Right cardiac atrium (tissue), 5 donors: ENCODE data around the gene MAST3. TPM values are rescaled to one million over a fixed set of nuclear protein-coding genes. Genes with fewer than 3 reads are reported as not detected.
"Not testable (repeated sequence)": the region's sequence is repeated elsewhere in the genome, so short reads cannot be mapped to it uniquely, and the experiment has no call there.

ENCODE experiments used
- ATAC-seq, 2 donors: fragments of 200-7000 bp; cut with Tn5 transposase; one replicate each; pipeline versions ENCODE4 v1.8.0 to v1.9.1; 2020; ENCODE audit warnings: moderate library complexity in 2 of 2, mild to moderate bottlenecking in 1 of 2
- DNase-seq, 3 donors: peaks; one replicate each; pipeline ENCODE4 v3.0.0-alpha.2; 2020
- H3K27ac ChIP-seq: one replicate; pipeline ENCODE4 v1.5.1; 2013; ENCODE audit warnings: mild to moderate bottlenecking, low read length, control low read depth, moderate library complexity
- H3K27me3 ChIP-seq: one replicate; pipeline ENCODE4 v1.6.1; 2013; ENCODE audit not compliant: control insufficient read depth, insufficient read depth
- H3K4me1 ChIP-seq: one replicate; pipeline ENCODE4 v1.6.1; 2013; ENCODE audit warnings: low read length; ENCODE audit not compliant: control insufficient read depth, insufficient read depth
- H3K4me3 ChIP-seq: one replicate; pipeline ENCODE4 v1.5.1; 2013; ENCODE audit warnings: low read length, control low read depth
- H3K9me3 ChIP-seq: one replicate; pipeline ENCODE4 v1.6.1; 2013; ENCODE audit warnings: low read length; ENCODE audit not compliant: control insufficient read depth
- WGBS: extraction: QIAGEN DNeasy Blood & Tissue Kit; methylation state at CpG from one replicate; pipeline ENCODE4 v1.1.7; 2013; 5-methylcytosine and 5-hydroxymethylcytosine counted together
- intact Hi-C, 4 donors: fragments of 100-400 bp; cut with DNase I; formaldehyde crosslinking; loops; one replicate each; pipeline versions ENCODE4 v1.11.0 to v1.14.0; 2022 to 2023
- polyA plus RNA-seq: library from polyadenylated mRNA; stranded (reverse); fragments of 200-250 nt; gene quantifications from one replicate; pipeline ENCODE4 v1.2.3, GENCODE V29; 2013
- total RNA-seq, 4 donors: library from RNA; stranded (reverse); fragmentation: NEBNext Ultra II Directional; extraction: Animal tissue kit (Norgen Biotek cat#: 25700); gene quantifications; one replicate each; pipeline ENCODE4 v1.2.1, GENCODE V29; 2021
- donor health status: healthy with polysubstance abuse.
- donor health status: DM: no; HTN: yes; CAD: no.
- donor health status: DM: no; HTN: no; CAD: no.
- donor health status: DM: no; HTN: yes; CAD: no; lungs with severe emphysema.
- donor health status: DM: yes; HTN: yes; CAD: no.

The MAST3 gene
- total and polyA plus RNA-seq, 5 donors, result 2.6 to 6.9 (median 6.5) TPM

GRCh38 chr19:18100710-18101109, 3.1 kb downstream of the MAST3 start:
- ATAC-seq (no peak), DNase-seq (no peak)
- no peak overlapping the region for H3K4me3 ChIP-seq
- intact Hi-C loops, result no loop called here
- no peak overlapping the region for H3K27ac ChIP-seq
- H3K27me3 ChIP-seq, result no peaks in the 10 kb centered on the region
- H3K9me3 ChIP-seq, result no peaks in the 10 kb centered on the region
- peaks cover 9% of the 10 kb centered on the region for H3K4me1 ChIP-seq
- 22% methylated on average over 18 of the region's 18 CpGs for WGBS

- DNase-seq (no peak), ATAC-seq (no peak)
- H3K27ac ChIP-seq, result no peak overlapping the region
- intact Hi-C loops, result no loop called here
- no peaks in the 10 kb centered on the region for H3K9me3 ChIP-seq
- peaks cover 9% of the 10 kb centered on the region for H3K4me1 ChIP-seq
- no peaks in the 10 kb centered on the region for H3K27me3 ChIP-seq
- H3K4me3 ChIP-seq, result no peak overlapping the region
- WGBS, result 75% methylated on average over 3 of the region's 3 CpGs
Measured at GRCh38 chr19:18101268-18101667, 3.7 kb downstream of the MAST3 start.

GRCh38 chr19:18102916-18103542, 5.5 kb downstream of the MAST3 start:
- Histone ChIP-seq H3K9me3 (no peaks in the 10 kb centered on the region), H3K4me1 (peaks cover 6% of the 10 kb centered on the region), H3K27ac (no peak overlapping the region), H3K27me3 (no peaks in the 10 kb centered on the region), H3K4me3 (no peak overlapping the region)
- intact Hi-C loops, result no loop called here
- DNase-seq (no peak), ATAC-seq (no peak)
- 80% methylated on average over 15 of the region's 15 CpGs for WGBS

- Histone ChIP-seq H3K4me1 (peaks cover 3% of the 10 kb centered on the region), H3K27me3 (no peaks in the 10 kb centered on the region), H3K4me3 (peak overlapping the region; percentile 57), H3K9me3 (no peaks in the 10 kb centered on the region), H3K27ac (peak overlapping the region; percentile 48)
- intact Hi-C loops, result no loop called here
- DNase-seq (no peak), ATAC-seq (no peak)
- 71% methylated on average over 5 of the region's 5 CpGs for WGBS
Measured at GRCh38 chr19:18104793-18105131, 7.2 kb downstream of the MAST3 start.

- H3K27me3 ChIP-seq, DNase-seq, intact Hi-C loops, H3K27ac ChIP-seq, H3K4me3 ChIP-seq, H3K4me1 ChIP-seq, ATAC-seq, H3K9me3 ChIP-seq: not testable (repeated sequence)
- 79% methylated on average over 7 of the region's 7 CpGs for WGBS
Measured at GRCh38 chr19:18105259-18105658, 7.7 kb downstream of the MAST3 start.

- H3K27me3 ChIP-seq, result no peaks in the 10 kb centered on the region
- H3K27ac ChIP-seq, result no peak overlapping the region
- 94% methylated on average over 9 of the region's 9 CpGs for WGBS
- no peaks in the 10 kb centered on the region for H3K9me3 ChIP-seq
- DNase-seq (no peak), ATAC-seq (no peak)
- peaks cover 3% of the 10 kb centered on the region for H3K4me1 ChIP-seq
- intact Hi-C loops, result no loop called here
- no peak overlapping the region for H3K4me3 ChIP-seq
Measured at GRCh38 chr19:18107235-18107634, 9.7 kb downstream of the MAST3 start.

- Histone ChIP-seq H3K9me3 (no peaks in the 10 kb centered on the region), H3K27ac (no peak overlapping the region), H3K4me1 (peaks cover 3% of the 10 kb centered on the region), H3K27me3 (no peaks in the 10 kb centered on the region), H3K4me3 (no peak overlapping the region)
- intact Hi-C loops, result no loop called here
- no peak for DNase-seq
- ATAC-seq, result no peak
- 66% methylated on average over 2 of the region's 2 CpGs for WGBS
Measured at GRCh38 chr19:18108897-18109296, 11.3 kb downstream of the MAST3 start.

GRCh38 chr19:18109341-18109732, 11.8 kb downstream of the MAST3 start:
- DNase-seq (peak in 1 of 3 donors; percentile 71), ATAC-seq (peak; percentile 2)
- Histone ChIP-seq H3K27me3 (no peaks in the 10 kb centered on the region), H3K9me3 (no peaks in the 10 kb centered on the region), H3K4me1 (peaks cover 3% of the 10 kb centered on the region), H3K4me3 (peak overlapping the region; percentile 56), H3K27ac (no peak overlapping the region)
- 58% methylated on average over 12 of the region's 12 CpGs for WGBS
- intact Hi-C loops, result no loop called here

- no peak overlapping the region for H3K27ac ChIP-seq
- H3K4me3 ChIP-seq, result peak overlapping the region; percentile 56
- WGBS, result 2% methylated on average over 92 of the region's 92 CpGs
- H3K27me3 ChIP-seq, result no peaks in the 10 kb centered on the region
- H3K9me3 ChIP-seq, result no peaks in the 10 kb centered on the region
- H3K4me1 ChIP-seq, result no peaks in the 10 kb centered on the region
- ATAC-seq (peak; percentile 77 to 80), DNase-seq (peak; percentile 64 to 89 (median 89))
- intact Hi-C loops, result loop anchor here in 3 of 4 donors (5.0 to 10.0 kb wide), 4 partner anchors 52 to 142 kb away; no protein-coding TSS in a partner anchor
Measured at GRCh38 chr19:18109733-18110608, 12.4 kb downstream of the MAST3 start.

- WGBS, result 39% methylated on average over 22 of the region's 22 CpGs
- DNase-seq, result no peak
- H3K4me3 ChIP-seq, result peak overlapping the region; percentile 56
Measured at GRCh38 chr19:18110609-18111232, 13.1 kb downstream of the MAST3 start.

GRCh38 chr19:18112989-18113478, 15.5 kb downstream of the MAST3 start:
- Histone ChIP-seq H3K27me3 (no peaks in the 10 kb centered on the region), H3K4me3 (no peak overlapping the region), H3K4me1 (peaks cover 3% of the 10 kb centered on the region), H3K9me3 (no peaks in the 10 kb centered on the region), H3K27ac (no peak overlapping the region)
- WGBS, result 33% methylated on average over 9 of the region's 9 CpGs
- peak; percentile 65 to 76 for ATAC-seq
- peak; percentile 86 to 95 (median 95) for DNase-seq
- intact Hi-C loops, result loop anchor here in 3 of 4 donors (5.0 to 10.0 kb wide), 4 partner anchors 49 to 139 kb away; no protein-coding TSS in a partner anchor

More at GRCh38 chr19:18110609-18111232, 13.1 kb downstream of the MAST3 start:
- Histone ChIP-seq H3K9me3 (no peaks in the 10 kb centered on the region), H3K4me1 (no peaks in the 10 kb centered on the region), H3K27ac (no peak overlapping the region), H3K27me3 (no peaks in the 10 kb centered on the region)
- intact Hi-C loops, result loop anchor here in 3 of 4 donors (5.0 to 10.0 kb wide), 4 partner anchors 52 to 142 kb away; no protein-coding TSS in a partner anchor
- no peak for ATAC-seq
